Right lobe of liver (tissue), 6 donors: ENCODE measurements around the gene ASMT. TPM values are rescaled to one million over a fixed set of nuclear protein-coding genes. Genes with fewer than 3 reads are reported as not detected.

Experiments
- ATAC-seq, 4 donors: fragments of 200-7000 bp; cut with Tn5 transposase; one replicate each; pipeline ENCODE4 v1.9.1; 2020; ENCODE audit warnings: mild to moderate bottlenecking in 4 of 4, moderate library complexity in 4 of 4
- DNase-seq, 3 donors: peaks; one replicate each; pipeline ENCODE4 v3.0.0-alpha.2; 2020
- H3K27ac ChIP-seq, 3 donors: fragments of 200-600 bp; one replicate each; pipeline ENCODE4 v1.8.0; 2022
- H3K27me3 ChIP-seq, 2 donors: fragments of 200-600 bp; one replicate each; pipeline ENCODE4 v1.8.0; 2022
- H3K36me3 ChIP-seq, 4 donors: fragments of 200-600 bp; sonication (generic) in 1 of 4; one replicate each; pipeline versions ENCODE4 v1.5.1 to v1.8.0; 2017 to 2022; ENCODE audit warnings: control low read depth in 1 of 4
- H3K4me1 ChIP-seq, 4 donors: fragments of 200-600 bp; sonication (generic) in 1 of 4; one replicate each; pipeline versions ENCODE4 v1.5.1 to v1.8.0; 2017 to 2022; ENCODE audit warnings: control low read depth in 1 of 4
- H3K4me3 ChIP-seq, 3 donors: fragments of 200-600 bp; one replicate each; pipeline ENCODE4 v1.8.0; 2022
- H3K9me3 ChIP-seq, 4 donors: fragments of 200-600 bp; sonication (generic) in 1 of 4; one replicate each; pipeline versions ENCODE4 v1.5.1 to v1.8.0; 2017 to 2022; ENCODE audit warnings: control low read depth in 1 of 4
- POLR2A ChIP-seq: fragments of 450-650 bp; IDR thresholded peaks from one replicate; pipeline ENCODE4 v1.6.1; 2017; ENCODE audit warnings: antibody characterized with exemption, mild to moderate bottlenecking
- WGBS: methylation state at CpG from one replicate; pipeline ENCODE4 v1.1.6; 2018; ENCODE audit warnings: low coverage, low lambda C conversion rate; ENCODE audit not compliant: insufficient coverage; ENCODE audit errors: missing lambda C conversion rate; 5-methylcytosine and 5-hydroxymethylcytosine counted together
- intact Hi-C, 2 donors: fragments of 100-400 bp; cut with DNase I; formaldehyde crosslinking; loops; one replicate each; pipeline versions ENCODE4 v1.11.2 to v1.14.1; 2022
- total RNA-seq, 6 experiments: library from RNA; depleted of rRNA in 2 of 6; stranded (reverse); fragments of >200 nt in 2 of 6; fragmentation: NEBNext Ultra II Directional in 3 of 6; extraction: Animal tissue kit (Norgen Biotek cat#: 25700) in 3 of 6; gene quantifications; one replicate each; pipeline versions ENCODE4 v1.1.0 to v1.2.4, GENCODE V29; 2016 to 2023
- TF ChIP-seq, protein P1 (sequence below), 4 donors: fragments of 200-600 bp in 3 of 4; fragments of 450-650 bp in 1 of 4; IDR thresholded peaks; one replicate each; pipeline versions ENCODE4 v1.5.1 to v1.8.0; 2016 to 2022; ENCODE audit warnings: antibody characterized with exemption in 4 of 4, mild to moderate bottlenecking in 2 of 4
- donor health status: DM: no; HTN: yes; CAD: no.
- donor health status: DM: no; HTN: no; CAD: no.
- donor health status: DM: no; HTN: no; CAD: no.
- donor health status: DM: no; HTN: yes; CAD: no.
- donor health status: DM: no; HTN: yes; CAD: no.

ASMT gene
- total RNA-seq, 6 experiments from 2014 or later = 0.13 TPM; not detected in 5

DNA sequence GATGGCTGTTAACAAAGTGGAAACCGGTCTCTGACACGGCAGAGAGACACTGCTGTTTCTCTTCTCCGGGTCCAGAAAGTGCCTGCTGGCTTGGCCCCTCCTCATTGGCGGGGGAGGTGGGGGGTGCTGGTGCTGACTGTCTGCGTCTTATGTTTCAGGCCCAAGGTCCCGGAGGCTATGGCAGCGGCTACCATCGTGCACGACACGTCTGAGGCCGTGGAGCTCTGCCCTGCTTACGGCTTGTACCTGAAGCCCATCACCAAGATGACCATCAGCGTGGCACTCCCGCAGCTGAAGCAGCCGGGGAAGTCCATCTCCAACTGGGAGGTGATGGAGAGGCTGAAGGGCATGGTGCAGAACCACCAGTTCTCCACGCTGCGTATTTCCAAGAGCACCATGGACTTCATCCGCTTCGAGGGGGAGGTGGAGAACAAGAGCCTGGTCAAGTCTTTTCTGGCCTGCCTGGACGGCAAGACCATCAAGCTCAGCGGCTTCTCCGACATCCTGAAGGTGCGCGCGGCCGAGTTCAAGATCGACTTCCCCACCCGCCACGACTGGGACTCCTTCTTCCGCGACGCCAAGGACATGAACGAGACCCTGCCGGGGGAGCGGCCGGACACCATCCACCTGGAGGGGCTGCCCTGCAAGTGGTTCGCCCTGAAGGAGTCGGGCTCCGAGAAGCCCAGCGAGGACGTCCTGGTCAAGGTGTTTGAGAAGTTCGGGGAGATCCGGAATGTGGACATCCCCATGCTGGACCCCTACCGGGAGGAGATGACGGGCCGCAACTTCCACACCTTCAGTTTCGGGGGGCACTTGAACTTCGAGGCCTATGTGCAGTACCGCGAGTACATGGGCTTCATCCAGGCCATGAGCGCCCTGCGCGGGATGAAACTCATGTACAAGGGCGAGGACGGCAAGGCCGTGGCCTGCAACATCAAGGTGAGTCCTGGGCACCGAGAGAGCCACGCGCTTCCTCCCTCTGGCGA is 21.3 kb upstream of the ASMT start:
- no peaks in the 10 kb centered on the region for H3K9me3 ChIP-seq
- WGBS = 36% methylated on average over 5 of the region's 60 CpGs
- no peaks in the 10 kb centered on the region for H3K27me3 ChIP-seq
- H3K4me1 ChIP-seq = peaks cover 0 to 8% (median 0%) of the 10 kb centered on the region in 4 donors
- intact Hi-C loops = no loop called here
- DNase-seq = peak in 1 of 3 donors; percentile 56
- no peak for ATAC-seq
- H3K27ac ChIP-seq = no peak overlapping the region
- peaks cover 0 to 45% (median 32%) of the 10 kb centered on the region in 4 donors for H3K36me3 ChIP-seq
- TF ChIP-seq, protein P1, sequence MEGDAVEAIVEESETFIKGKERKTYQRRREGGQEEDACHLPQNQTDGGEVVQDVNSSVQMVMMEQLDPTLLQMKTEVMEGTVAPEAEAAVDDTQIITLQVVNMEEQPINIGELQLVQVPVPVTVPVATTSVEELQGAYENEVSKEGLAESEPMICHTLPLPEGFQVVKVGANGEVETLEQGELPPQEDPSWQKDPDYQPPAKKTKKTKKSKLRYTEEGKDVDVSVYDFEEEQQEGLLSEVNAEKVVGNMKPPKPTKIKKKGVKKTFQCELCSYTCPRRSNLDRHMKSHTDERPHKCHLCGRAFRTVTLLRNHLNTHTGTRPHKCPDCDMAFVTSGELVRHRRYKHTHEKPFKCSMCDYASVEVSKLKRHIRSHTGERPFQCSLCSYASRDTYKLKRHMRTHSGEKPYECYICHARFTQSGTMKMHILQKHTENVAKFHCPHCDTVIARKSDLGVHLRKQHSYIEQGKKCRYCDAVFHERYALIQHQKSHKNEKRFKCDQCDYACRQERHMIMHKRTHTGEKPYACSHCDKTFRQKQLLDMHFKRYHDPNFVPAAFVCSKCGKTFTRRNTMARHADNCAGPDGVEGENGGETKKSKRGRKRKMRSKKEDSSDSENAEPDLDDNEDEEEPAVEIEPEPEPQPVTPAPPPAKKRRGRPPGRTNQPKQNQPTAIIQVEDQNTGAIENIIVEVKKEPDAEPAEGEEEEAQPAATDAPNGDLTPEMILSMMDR (IDR thresholded peaks at IDR 0.05) = no peak
- TF ChIP-seq POLR2A = no peak
- H3K4me3 ChIP-seq = peak overlapping the region in 2 of 3 donors; percentile 72 to 74

- Histone ChIP-seq H3K27me3 (no peaks in the 10 kb centered on the region), H3K4me1 (peaks cover 0 to 8% (median 0%) of the 10 kb centered on the region in 4 donors), H3K36me3 (peaks cover 0 to 66% (median 49%) of the 10 kb centered on the region in 4 donors), H3K4me3 (no peak overlapping the region), H3K27ac (no peak overlapping the region), H3K9me3 (no peaks in the 10 kb centered on the region)
- intact Hi-C loops = no loop called here
- no peak for ATAC-seq
- DNase-seq = no peak
- TF ChIP-seq, protein P1 (IDR thresholded peaks at IDR 0.05) = no peak
- no peak for TF ChIP-seq POLR2A
- 91% methylated on average over 9 of the region's 17 CpGs for WGBS
Observed at GRCh38 chrX:1595711-1596060, 19.2 kb upstream of the ASMT start.

GRCh38 chrX:1596676-1597344 is 18.0 kb upstream of the ASMT start:
- H3K9me3 ChIP-seq = no peaks in the 10 kb centered on the region
- H3K36me3 ChIP-seq = peaks cover 0 to 77% (median 57%) of the 10 kb centered on the region in 4 donors
- H3K4me3 ChIP-seq = no peak overlapping the region
- ATAC-seq (no peak), DNase-seq (no peak)
- peaks cover 0 to 8% (median 0%) of the 10 kb centered on the region in 4 donors for H3K4me1 ChIP-seq
- 72% methylated on average over 12 of the region's 30 CpGs for WGBS
- no peaks in the 10 kb centered on the region for H3K27me3 ChIP-seq
- H3K27ac ChIP-seq = no peak overlapping the region
- intact Hi-C loops = no loop called here
- no peak for TF ChIP-seq POLR2A
- TF ChIP-seq, protein P1 (IDR thresholded peaks at IDR 0.05) = no peak

- H3K27ac ChIP-seq = no peak overlapping the region
- TF ChIP-seq POLR2A = no peak
- TF ChIP-seq, protein P1 (IDR thresholded peaks at IDR 0.05) = no peak
- ATAC-seq (peak in 1 of 4 donors; percentile 3), DNase-seq (peak in 1 of 3 donors; percentile 32)
- peaks cover 0 to 84% (median 63%) of the 10 kb centered on the region in 4 donors for H3K36me3 ChIP-seq
- 60% methylated on average over 2 of the region's 25 CpGs for WGBS
- H3K27me3 ChIP-seq = no peaks in the 10 kb centered on the region
- intact Hi-C loops = no loop called here
- peaks cover 0 to 8% (median 0%) of the 10 kb centered on the region in 4 donors for H3K4me1 ChIP-seq
- H3K9me3 ChIP-seq = no peaks in the 10 kb centered on the region
- no peak overlapping the region for H3K4me3 ChIP-seq
Observed at GRCh38 chrX:1597345-1598020, 17.4 kb upstream of the ASMT start.
